Smooth muscle cell (in vitro differentiated cells): ENCODE data around the gene PSMB7. TPM values are rescaled to one million over a fixed set of nuclear protein-coding genes. Genes with fewer than 3 reads are reported as not detected.

Experiments used
- DNase-seq: peaks from one replicate; lab custom pipeline; 2025; ENCODE audit not compliant: unreplicated experiment; lab: John Stamatoyannopoulos, UW
- H2AFZ ChIP-seq: fragments of 200-600 bp; sonication (generic); 2 replicates; pipeline ENCODE4 v1.6.0; 2016; ENCODE audit warnings: antibody characterized with exemption, low read depth, mild to moderate bottlenecking
- H3F3A ChIP-seq: fragments of 200-600 bp; sonication (generic); 2 replicates; pipeline ENCODE4 v1.6.0; 2017; ENCODE audit warnings: antibody characterized with exemption, low read depth
- H3K27ac ChIP-seq: fragments of 200-600 bp; sonication (generic); 2 replicates; pipeline ENCODE4 v1.5.1; 2016; ENCODE audit warnings: low read depth, mild to moderate bottlenecking
- H3K27me3 ChIP-seq: fragments of 200-600 bp; sonication (generic); 2 replicates; pipeline ENCODE4 v1.6.1; 2016; ENCODE audit warnings: low read depth, mild to moderate bottlenecking
- H3K36me3 ChIP-seq: fragments of 200-600 bp; sonication (generic); 2 replicates; pipeline ENCODE4 v1.5.1; 2016; ENCODE audit warnings: low read depth
- H3K4me1 ChIP-seq: fragments of 200-600 bp; sonication (generic); 2 replicates; pipeline ENCODE4 v1.5.1; 2016; ENCODE audit warnings: low read depth
- H3K4me2 ChIP-seq: fragments of 200-600 bp; sonication (generic); 2 replicates; pipeline ENCODE4 v1.6.0; 2016; ENCODE audit warnings: mild to moderate bottlenecking
- H3K4me3 ChIP-seq: fragments of 200-600 bp; sonication (generic); 2 replicates; pipeline ENCODE4 v1.5.1; 2016; ENCODE audit warnings: mild to moderate bottlenecking
- H3K79me2 ChIP-seq: fragments of 200-600 bp; sonication (generic); 2 replicates; pipeline ENCODE4 v1.6.0; 2016; ENCODE audit warnings: low read depth, mild to moderate bottlenecking
- H3K9ac ChIP-seq: fragments of 200-600 bp; sonication (generic); 2 replicates; pipeline ENCODE4 v1.6.0; 2016; ENCODE audit warnings: low read depth
- H3K9me3 ChIP-seq: fragments of 200-600 bp; sonication (generic); replicated peaks from 2 replicates; pipeline ENCODE4 v1.5.1; 2016; ENCODE audit warnings: low read depth
- H4K20me1 ChIP-seq: fragments of 200-600 bp; sonication (generic); 2 replicates; pipeline ENCODE4 v1.6.0; 2016; ENCODE audit warnings: low read depth
- CTCF ChIP-seq: fragments of 200-600 bp; sonication (generic); IDR thresholded peaks from 2 replicates; pipeline ENCODE4 v1.5.1; 2017; ENCODE audit warnings: borderline replicate concordance, mild to moderate bottlenecking, antibody characterized with exemption; ENCODE audit not compliant: insufficient read depth, poor library complexity, severe bottlenecking
- WGBS: methylation state at CpG from one replicate; pipeline ENCODE4 v1.1.7; 2016; ENCODE audit warnings: low lambda C conversion rate; 5-methylcytosine and 5-hydroxymethylcytosine counted together
- polyA plus RNA-seq: library from polyadenylated mRNA; unstranded; fragments of >200 nt; fragmentation: Nextera tagmentation; extraction: Ambion mirVana; gene quantifications from 2 replicates; pipeline ENCODE4 v1.2.1, GENCODE V29; 2016
- total RNA-seq: library from RNA; depleted of rRNA; stranded (reverse); fragments of >200 nt; gene quantifications from 2 replicates; pipeline ENCODE4 v1.2.3, GENCODE V29; 2014

Gene PSMB7
- total and polyA plus RNA-seq, 2 experiments from 2014 or later: 246 to 302 TPM

DNA sequence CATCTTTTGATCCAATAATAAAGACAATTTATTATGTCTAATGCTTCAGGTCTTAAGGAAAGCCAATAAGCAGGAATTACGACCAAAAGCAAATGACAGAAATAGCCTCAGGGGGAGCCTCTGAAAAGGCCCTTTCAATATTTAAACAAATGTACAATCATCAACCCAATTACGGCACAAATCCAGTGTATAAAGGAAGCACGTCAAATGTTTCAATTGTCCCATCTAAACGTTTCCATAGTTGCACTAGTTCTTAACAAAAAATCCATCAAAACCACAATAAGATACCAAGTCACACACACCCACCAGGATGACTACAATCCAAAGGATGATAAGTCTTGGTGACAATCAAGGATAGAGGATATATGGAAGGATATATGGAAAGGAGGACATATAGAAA is 41.9 kb downstream of the PSMB7 start:
- H3K4me2 ChIP-seq: no peak overlapping the region
- peaks cover 63% of the 10 kb centered on the region for H3K79me2 ChIP-seq
- peaks cover 100% of the 10 kb centered on the region for H4K20me1 ChIP-seq
- no peak overlapping the region for H3K9ac ChIP-seq
- H3F3A ChIP-seq: no peaks in the 10 kb centered on the region
- no peak for DNase-seq
- H3K36me3 ChIP-seq: peaks cover 7% of the 10 kb centered on the region
- H2AFZ ChIP-seq: no peak overlapping the region
- H3K9me3 ChIP-seq: peaks cover 3% of the 10 kb centered on the region
- H3K4me3 ChIP-seq: no peak overlapping the region
- TF ChIP-seq CTCF: no peak
- H3K4me1 ChIP-seq: no peaks in the 10 kb centered on the region
- no peaks in the 10 kb centered on the region for H3K27me3 ChIP-seq
- 93% methylated on average over 4 of the region's 4 CpGs for WGBS
- no peak overlapping the region for H3K27ac ChIP-seq

DNA sequence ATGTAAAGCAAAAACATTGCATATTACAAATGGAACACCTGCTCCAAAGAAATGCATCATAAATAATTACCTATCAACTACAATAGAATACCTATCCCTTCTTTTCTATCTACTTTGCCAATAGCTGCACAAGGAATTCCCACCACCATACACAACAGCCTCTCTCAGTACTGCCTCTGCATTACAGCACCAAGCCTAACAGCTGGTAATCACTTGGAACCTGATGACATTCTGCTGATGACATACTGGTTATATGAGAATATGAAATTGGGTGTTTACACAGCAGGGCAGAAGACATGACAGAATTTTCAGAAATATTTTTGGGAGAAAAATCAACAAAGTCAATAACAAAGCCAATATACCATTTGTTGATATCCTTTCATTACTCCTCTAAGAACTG is 43.2 kb downstream of the PSMB7 start:
- peaks cover 100% of the 10 kb centered on the region for H4K20me1 ChIP-seq
- H3K4me1 ChIP-seq: no peaks in the 10 kb centered on the region
- no peak overlapping the region for H3K9ac ChIP-seq
- no peak overlapping the region for H3K4me2 ChIP-seq
- H3K4me3 ChIP-seq: no peak overlapping the region
- H3F3A ChIP-seq: no peaks in the 10 kb centered on the region
- peaks cover 7% of the 10 kb centered on the region for H3K36me3 ChIP-seq
- H3K27me3 ChIP-seq: no peaks in the 10 kb centered on the region
- H2AFZ ChIP-seq: no peak overlapping the region
- H3K9me3 ChIP-seq: peaks cover 3% of the 10 kb centered on the region
- no peak for TF ChIP-seq CTCF
- H3K27ac ChIP-seq: no peak overlapping the region
- no peak for DNase-seq
- H3K79me2 ChIP-seq: peaks cover 63% of the 10 kb centered on the region

GRCh38 chr9:124370896-124371582 is 44.2 kb downstream of the PSMB7 start:
- peaks cover 100% of the 10 kb centered on the region for H4K20me1 ChIP-seq
- no peak overlapping the region for H3K27ac ChIP-seq
- no peaks in the 10 kb centered on the region for H3F3A ChIP-seq
- no peaks in the 10 kb centered on the region for H3K27me3 ChIP-seq
- H3K9me3 ChIP-seq: peaks cover 3% of the 10 kb centered on the region
- DNase-seq: no peak
- no peaks in the 10 kb centered on the region for H3K4me1 ChIP-seq
- H3K4me2 ChIP-seq: no peak overlapping the region
- H2AFZ ChIP-seq: no peak overlapping the region
- peaks cover 7% of the 10 kb centered on the region for H3K36me3 ChIP-seq
- WGBS: 88% methylated on average over 9 of the region's 9 CpGs
- H3K4me3 ChIP-seq: no peak overlapping the region
- TF ChIP-seq CTCF: no peak
- peaks cover 59% of the 10 kb centered on the region for H3K79me2 ChIP-seq
- H3K9ac ChIP-seq: no peak overlapping the region

GRCh38 chr9:124369231-124369797 is 45.9 kb downstream of the PSMB7 start:
- Histone ChIP-seq H3K36me3 (peaks cover 7% of the 10 kb centered on the region), H3K9ac (no peak overlapping the region), H3K27ac (no peak overlapping the region), H2AFZ (no peak overlapping the region), H3K4me2 (no peak overlapping the region), H3F3A (no peaks in the 10 kb centered on the region), H3K27me3 (no peaks in the 10 kb centered on the region), H4K20me1 (peaks cover 100% of the 10 kb centered on the region), H3K9me3 (peaks cover 3% of the 10 kb centered on the region), H3K4me3 (no peak overlapping the region), H3K4me1 (no peaks in the 10 kb centered on the region), H3K79me2 (peaks cover 44% of the 10 kb centered on the region)
- no peak for DNase-seq
- WGBS: 65% methylated on average over 9 of the region's 9 CpGs
- TF ChIP-seq CTCF: no peak
